Ecto neural progenitor cell (in vitro differentiated cells): ENCODE data around the gene SLC35E1.
"Not testable (repeated sequence)": the region's sequence is repeated elsewhere in the genome, so short reads cannot be mapped to it uniquely, and the experiment has no call there.

ENCODE experiments used
- DNase-seq: peaks from one replicate; pipeline ENCODE4 v3.0.0-alpha.2; 2018; ENCODE audit warnings: low spot score

Gene SLC35E1

GRCh38 chr19:16581145-16581970 lies 9.1 kb upstream of the SLC35E1 start:
- DNase-seq: no peak

GRCh38 chr19:16579381-16579780 lies 7.2 kb upstream of the SLC35E1 start:
- no peak for DNase-seq

- no peak for DNase-seq
Measured at GRCh38 chr19:16577531-16577985, 5.3 kb upstream of the SLC35E1 start.

GRCh38 chr19:16576690-16577530 lies 4.7 kb upstream of the SLC35E1 start:
- no peak for DNase-seq

- no peak for DNase-seq
Measured at GRCh38 chr19:16575861-16576689, 3.9 kb upstream of the SLC35E1 start.

- no peak for DNase-seq
Measured at GRCh38 chr19:16575282-16575681, 3.1 kb upstream of the SLC35E1 start.

GRCh38 chr19:16573925-16574324 lies 1.7 kb upstream of the SLC35E1 start:
- no peak for DNase-seq

- no peak for DNase-seq
Measured at GRCh38 chr19:16573296-16573695, 1.1 kb upstream of the SLC35E1 start.

- no peak for DNase-seq
Measured at GRCh38 chr19:16571822-16572331, 338 bp downstream of the SLC35E1 start.

GRCh38 chr19:16571283-16571682 lies 932 bp downstream of the SLC35E1 start:
- DNase-seq: no peak

GRCh38 chr19:16569609-16570320 lies 2.5 kb downstream of the SLC35E1 start:
- DNase-seq: no peak

- DNase-seq: no peak
Measured at GRCh38 chr19:16566702-16567101, 5.5 kb downstream of the SLC35E1 start.

- DNase-seq: no peak
Measured at GRCh38 chr19:16566161-16566560, 6.1 kb downstream of the SLC35E1 start.

- no peak for DNase-seq
Measured at GRCh38 chr19:16564842-16565241, 7.4 kb downstream of the SLC35E1 start.

GRCh38 chr19:16562608-16563025 lies 9.6 kb downstream of the SLC35E1 start:
- no peak for DNase-seq

GRCh38 chr19:16561382-16561781 lies 10.8 kb downstream of the SLC35E1 start:
- no peak for DNase-seq

GRCh38 chr19:16559780-16560276 lies 12.4 kb downstream of the SLC35E1 start:
- DNase-seq: no peak

GRCh38 chr19:16554776-16555175 lies 17.4 kb downstream of the SLC35E1 start:
- no peak for DNase-seq

- DNase-seq: not testable (repeated sequence)
Measured at GRCh38 chr19:16551902-16552301, 20.3 kb downstream of the SLC35E1 start.

- DNase-seq: no peak
Measured at GRCh38 chr19:16548956-16549355, 23.3 kb downstream of the SLC35E1 start.
